HG03442 (cell line): ENCODE data around the gene RANBP3.

Experiments
- ATAC-seq: cut with Tn5 transposase; IDR thresholded peaks from one replicate; pipeline ENCODE4 v1.9.1; 2021; ENCODE audit warnings: mild to moderate bottlenecking, moderate library complexity; ENCODE audit not compliant: unreplicated experiment

Gene RANBP3

DNA sequence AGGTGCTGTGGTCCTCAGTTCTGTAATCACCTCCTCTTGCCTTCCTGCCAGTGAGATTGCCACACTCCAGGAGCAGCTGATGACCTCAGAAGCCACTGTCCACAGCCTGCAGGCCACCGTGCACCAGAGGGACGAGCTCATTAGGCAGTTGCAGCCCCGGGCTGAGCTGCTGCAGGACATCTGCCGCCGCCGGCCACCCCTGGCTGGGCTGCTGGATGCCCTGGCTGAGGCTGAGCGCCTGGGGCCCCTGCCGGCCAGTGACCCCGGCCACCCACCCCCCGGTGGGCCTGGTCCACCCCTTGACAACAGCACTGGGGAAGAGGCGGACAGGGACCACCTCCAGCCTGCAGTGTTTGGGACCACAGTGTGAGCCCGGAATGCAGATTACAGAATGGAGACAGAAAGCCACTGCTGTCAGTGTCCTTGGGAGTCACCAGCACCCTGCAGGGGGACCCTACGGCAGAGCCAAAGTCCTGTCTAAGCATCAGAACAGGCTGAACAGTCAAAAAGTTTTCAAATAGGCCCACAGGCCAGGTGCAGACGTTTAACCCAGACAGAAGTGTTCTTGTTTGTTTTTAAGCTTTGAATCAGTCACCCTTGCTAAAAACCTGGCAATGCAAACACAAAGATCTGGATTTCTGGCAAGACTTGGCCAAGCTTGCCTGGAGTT, 69.0 kb downstream of the RANBP3 start:
- no peak for ATAC-seq

- ATAC-seq: no peak
Measured at GRCh38 chr19:5907241-5907640, 70.7 kb downstream of the RANBP3 start.

DNA sequence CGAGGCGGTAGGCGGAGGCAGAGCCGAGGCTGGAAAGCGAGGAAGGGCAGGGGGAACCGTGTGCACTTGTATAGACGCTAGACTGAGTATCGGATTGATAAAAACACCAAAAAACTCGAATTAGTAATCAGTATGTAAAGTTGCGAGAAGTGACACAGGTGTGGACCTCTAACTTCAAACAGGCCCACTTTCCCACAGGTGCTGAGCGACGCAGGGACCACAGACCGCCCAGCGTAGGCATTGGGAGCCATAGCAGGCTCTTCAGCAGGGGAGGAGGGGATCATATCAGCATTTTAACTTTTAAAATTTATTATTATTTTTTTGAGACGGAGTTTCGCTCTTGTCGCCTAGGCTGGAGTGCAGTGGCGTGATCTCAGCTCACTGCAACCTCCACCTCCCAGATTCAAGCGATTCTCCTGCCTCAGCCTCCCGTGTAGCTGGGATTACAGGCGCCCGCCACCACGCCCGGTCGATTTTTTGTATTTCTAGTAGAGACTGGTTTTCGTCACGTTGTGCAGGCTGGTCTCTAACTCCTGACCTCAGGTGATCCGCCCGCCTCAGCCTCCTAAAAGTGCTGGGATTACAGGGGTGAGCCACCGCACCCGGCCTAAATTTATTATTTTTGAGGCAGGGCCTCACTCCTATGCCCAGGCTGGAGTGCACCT, 72.7 kb downstream of the RANBP3 start:
- ATAC-seq: no peak

DNA sequence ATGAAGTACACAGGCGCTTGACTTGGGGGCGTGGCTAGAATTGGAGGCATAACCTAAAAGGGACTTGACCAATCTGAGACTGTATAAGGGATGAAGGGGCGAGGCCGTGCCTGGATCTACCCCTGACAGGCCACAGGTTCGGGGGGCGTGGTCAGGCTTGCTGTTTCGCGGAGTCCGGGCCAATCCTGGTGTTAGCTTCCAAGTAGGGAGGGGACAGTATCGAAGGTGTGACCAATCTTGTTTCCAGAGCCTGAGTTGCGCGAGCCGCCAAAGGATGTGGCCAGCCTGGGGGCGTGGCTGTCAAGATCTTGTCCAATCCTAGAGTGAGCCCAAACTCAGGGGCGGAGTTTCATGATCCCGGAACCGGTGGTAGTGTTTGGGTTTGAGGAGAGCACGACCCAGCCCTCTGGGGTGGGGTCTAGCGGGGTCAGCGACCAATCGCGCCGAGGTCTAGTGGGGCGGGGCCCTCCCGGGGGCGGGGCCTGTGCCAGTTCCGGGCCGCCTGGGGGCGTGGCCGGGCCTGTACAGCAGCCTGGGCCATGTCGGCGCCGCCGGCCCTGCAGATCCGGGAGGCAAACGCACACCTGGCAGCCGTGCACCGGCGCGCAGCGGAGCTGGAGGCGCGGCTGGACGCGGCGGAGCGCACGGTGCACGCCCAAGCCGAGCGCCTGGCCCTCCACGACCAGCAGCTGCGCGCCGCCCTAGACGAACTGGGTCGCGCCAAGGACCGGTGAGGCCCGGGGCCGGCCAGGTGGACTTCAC, 73.4 kb downstream of the RANBP3 start, which contains the start of gene VMAC:
VMAC (plus strand) TSS at position 521 of the 762 bp plus-strand sequence; CDS start at position 540, 19 bp downstream.
- ATAC-seq: peak; percentile 77

GRCh38 chr19:5903624-5904351, 74.2 kb downstream of the RANBP3 start, which contains the start of gene NDUFA11:
Gene NDUFA11 (minus strand): TSS chr19:5903790. CDS start chr19:5903708, 82 bp downstream.
- ATAC-seq: peak; percentile 30

GRCh38 chr19:5903056-5903623, 74.8 kb downstream of the RANBP3 start:
- ATAC-seq: no peak

DNA sequence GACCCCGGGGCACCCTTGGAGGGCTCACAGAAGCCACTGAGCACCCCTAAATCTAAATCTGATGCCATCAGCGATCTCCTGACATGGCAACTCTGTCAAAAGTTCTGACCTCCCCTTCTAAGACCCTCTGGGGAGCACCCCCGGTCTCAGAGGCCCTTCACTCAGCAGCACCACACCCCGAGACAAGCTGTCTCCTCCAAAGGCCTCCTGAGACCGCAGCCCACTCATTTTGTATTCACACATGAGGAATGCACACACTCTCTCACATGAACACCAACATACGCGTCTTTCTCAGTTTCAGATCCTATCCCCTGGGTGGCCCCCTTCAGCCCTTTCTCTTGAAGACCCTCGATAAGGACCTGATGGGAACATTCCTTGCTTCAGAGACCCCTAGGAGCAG, 77.0 kb downstream of the RANBP3 start:
- ATAC-seq: no peak

DNA sequence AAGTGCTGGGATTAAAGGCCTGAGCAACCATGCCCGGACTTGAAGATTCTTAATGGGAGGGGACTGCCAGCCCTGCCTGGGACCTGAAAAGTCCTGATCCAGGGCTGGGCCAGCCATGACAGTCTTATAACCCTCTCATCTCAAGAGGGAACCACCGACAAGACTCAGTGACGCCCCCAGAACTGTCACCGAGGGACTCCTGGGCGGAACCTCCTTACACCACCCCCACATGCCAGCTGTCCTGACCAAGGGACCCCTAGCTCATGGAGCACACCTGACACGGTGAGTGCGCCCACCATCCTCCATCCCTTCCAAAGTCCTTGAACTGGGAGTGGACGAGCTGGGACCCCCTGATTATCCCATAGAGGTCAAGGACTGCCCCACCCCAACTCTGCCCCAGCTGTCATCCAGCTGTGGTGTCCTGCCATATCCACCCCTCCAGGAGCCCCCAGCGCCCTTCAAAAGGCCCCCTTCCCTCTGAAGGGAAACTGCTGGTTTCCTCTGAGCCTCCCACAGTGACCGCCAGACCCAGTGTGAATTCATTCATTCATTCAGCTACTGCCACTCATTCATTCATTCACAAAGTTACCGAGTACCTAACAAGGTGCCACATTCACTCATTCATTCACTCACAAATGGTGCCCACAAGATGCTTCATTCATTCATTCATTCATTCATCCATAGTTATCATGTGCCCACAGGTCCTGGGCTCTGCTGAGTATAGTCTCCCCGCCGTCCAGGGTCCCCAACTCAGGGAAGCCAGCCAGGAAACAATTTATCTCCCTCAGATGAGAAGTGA, 78.0 kb downstream of the RANBP3 start:
- no peak for ATAC-seq

- no peak for ATAC-seq
Measured at GRCh38 chr19:5897189-5897969, 80.6 kb downstream of the RANBP3 start.

GRCh38 chr19:5896365-5897076, 81.4 kb downstream of the RANBP3 start:
- no peak for ATAC-seq

GRCh38 chr19:5895890-5896289, 82.0 kb downstream of the RANBP3 start:
- ATAC-seq: no peak

GRCh38 chr19:5895409-5895808, 82.5 kb downstream of the RANBP3 start:
- ATAC-seq: no peak

GRCh38 chr19:5894704-5895349, 83.1 kb downstream of the RANBP3 start:
- no peak for ATAC-seq

GRCh38 chr19:5893907-5894703, 83.8 kb downstream of the RANBP3 start:
- ATAC-seq: no peak

GRCh38 chr19:5893296-5893903, 84.5 kb downstream of the RANBP3 start:
- no peak for ATAC-seq

GRCh38 chr19:5892772-5893275, 85.1 kb downstream of the RANBP3 start:
- no peak for ATAC-seq
